Measurements from ENCODE around the gene PLCL2.

GRCh38 chr3:17023006-17023664 lies 138.4 kb downstream of the PLCL2 start:
- TF ChIP-seq CREB1 (CRISPR knock-in tag; IDR thresholded peaks at IDR 0.05; ENCODE audit: low read depth) (no peak), JUNB (IDR thresholded peaks at IDR 0.05; ENCODE audit: unreplicated experiment) (no peak), POLR2AphosphoS5 (IDR thresholded peaks at IDR 0.05; ENCODE audit: low read depth) (no peak), ZNF114 (CRISPR knock-in tag; IDR thresholded peaks at IDR 0.05) (no peak), STAT1 (IDR thresholded peaks at IDR 0.05; ENCODE audit: unreplicated experiment) (no peak), EZH2phosphoT487 (IDR thresholded peaks at IDR 0.05; ENCODE audit: unreplicated experiment) (no peak), EZH2 (IDR thresholded peaks at IDR 0.05; ENCODE audit: low read depth, unreplicated experiment) (no peak)
- TF ChIP-seq, protein P1, sequence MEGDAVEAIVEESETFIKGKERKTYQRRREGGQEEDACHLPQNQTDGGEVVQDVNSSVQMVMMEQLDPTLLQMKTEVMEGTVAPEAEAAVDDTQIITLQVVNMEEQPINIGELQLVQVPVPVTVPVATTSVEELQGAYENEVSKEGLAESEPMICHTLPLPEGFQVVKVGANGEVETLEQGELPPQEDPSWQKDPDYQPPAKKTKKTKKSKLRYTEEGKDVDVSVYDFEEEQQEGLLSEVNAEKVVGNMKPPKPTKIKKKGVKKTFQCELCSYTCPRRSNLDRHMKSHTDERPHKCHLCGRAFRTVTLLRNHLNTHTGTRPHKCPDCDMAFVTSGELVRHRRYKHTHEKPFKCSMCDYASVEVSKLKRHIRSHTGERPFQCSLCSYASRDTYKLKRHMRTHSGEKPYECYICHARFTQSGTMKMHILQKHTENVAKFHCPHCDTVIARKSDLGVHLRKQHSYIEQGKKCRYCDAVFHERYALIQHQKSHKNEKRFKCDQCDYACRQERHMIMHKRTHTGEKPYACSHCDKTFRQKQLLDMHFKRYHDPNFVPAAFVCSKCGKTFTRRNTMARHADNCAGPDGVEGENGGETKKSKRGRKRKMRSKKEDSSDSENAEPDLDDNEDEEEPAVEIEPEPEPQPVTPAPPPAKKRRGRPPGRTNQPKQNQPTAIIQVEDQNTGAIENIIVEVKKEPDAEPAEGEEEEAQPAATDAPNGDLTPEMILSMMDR (conservative IDR thresholded peaks at IDR 0.05; ENCODE audit: low read depth in 2 of 2) = no peak
- TF ChIP-seq, protein P2, sequence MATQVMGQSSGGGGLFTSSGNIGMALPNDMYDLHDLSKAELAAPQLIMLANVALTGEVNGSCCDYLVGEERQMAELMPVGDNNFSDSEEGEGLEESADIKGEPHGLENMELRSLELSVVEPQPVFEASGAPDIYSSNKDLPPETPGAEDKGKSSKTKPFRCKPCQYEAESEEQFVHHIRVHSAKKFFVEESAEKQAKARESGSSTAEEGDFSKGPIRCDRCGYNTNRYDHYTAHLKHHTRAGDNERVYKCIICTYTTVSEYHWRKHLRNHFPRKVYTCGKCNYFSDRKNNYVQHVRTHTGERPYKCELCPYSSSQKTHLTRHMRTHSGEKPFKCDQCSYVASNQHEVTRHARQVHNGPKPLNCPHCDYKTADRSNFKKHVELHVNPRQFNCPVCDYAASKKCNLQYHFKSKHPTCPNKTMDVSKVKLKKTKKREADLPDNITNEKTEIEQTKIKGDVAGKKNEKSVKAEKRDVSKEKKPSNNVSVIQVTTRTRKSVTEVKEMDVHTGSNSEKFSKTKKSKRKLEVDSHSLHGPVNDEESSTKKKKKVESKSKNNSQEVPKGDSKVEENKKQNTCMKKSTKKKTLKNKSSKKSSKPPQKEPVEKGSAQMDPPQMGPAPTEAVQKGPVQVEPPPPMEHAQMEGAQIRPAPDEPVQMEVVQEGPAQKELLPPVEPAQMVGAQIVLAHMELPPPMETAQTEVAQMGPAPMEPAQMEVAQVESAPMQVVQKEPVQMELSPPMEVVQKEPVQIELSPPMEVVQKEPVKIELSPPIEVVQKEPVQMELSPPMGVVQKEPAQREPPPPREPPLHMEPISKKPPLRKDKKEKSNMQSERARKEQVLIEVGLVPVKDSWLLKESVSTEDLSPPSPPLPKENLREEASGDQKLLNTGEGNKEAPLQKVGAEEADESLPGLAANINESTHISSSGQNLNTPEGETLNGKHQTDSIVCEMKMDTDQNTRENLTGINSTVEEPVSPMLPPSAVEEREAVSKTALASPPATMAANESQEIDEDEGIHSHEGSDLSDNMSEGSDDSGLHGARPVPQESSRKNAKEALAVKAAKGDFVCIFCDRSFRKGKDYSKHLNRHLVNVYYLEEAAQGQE (IDR thresholded peaks at IDR 0.05; ENCODE audit: unreplicated experiment) = no peak

Data from GM23338 (cell line).